Spinal cord (tissue), 10 donors: ENCODE measurements around the gene DES. TPM values are rescaled to one million over a fixed set of nuclear protein-coding genes. Genes with fewer than 3 reads are reported as not detected.
"Not testable (repeated sequence)": the region's sequence is repeated elsewhere in the genome, so short reads cannot be mapped to it uniquely, and the experiment has no call there.

Experiments used
- DNase-seq, 6 donors: peaks; one replicate each; pipeline versions ENCODE4 v3.0.0 to v3.0.0-alpha.2; 2013 to 2015; ENCODE audit warnings: low spot score in 6 of 6, low read depth in 4 of 6
- H3K27ac ChIP-seq: one replicate; pipeline ENCODE4 v1.5.1; 2013; ENCODE audit warnings: low read depth, low read length, control low read depth
- H3K27me3 ChIP-seq: one replicate; pipeline ENCODE4 v1.6.1; 2013; ENCODE audit warnings: low read length; ENCODE audit not compliant: control insufficient read depth, insufficient read depth
- H3K36me3 ChIP-seq: one replicate; pipeline ENCODE4 v1.6.1; 2013; ENCODE audit warnings: low read length; ENCODE audit not compliant: control insufficient read depth, insufficient read depth
- H3K4me1 ChIP-seq: one replicate; pipeline ENCODE4 v1.6.1; 2013; ENCODE audit warnings: low read length; ENCODE audit not compliant: control insufficient read depth, insufficient read depth
- H3K4me3 ChIP-seq: one replicate; pipeline ENCODE4 v1.5.1; 2013; ENCODE audit warnings: low read depth, low read length, control low read depth
- H3K9me3 ChIP-seq: one replicate; pipeline ENCODE4 v1.6.1; 2013; ENCODE audit warnings: low read length; ENCODE audit not compliant: control insufficient read depth, insufficient read depth
- WGBS: methylation state at CpG from one replicate; pipeline ENCODE4 v1.1.5; 2013; ENCODE audit warnings: missing lambda C conversion rate; ENCODE audit not compliant: insufficient coverage; 5-methylcytosine and 5-hydroxymethylcytosine counted together
- polyA plus RNA-seq, 2 donors: library from polyadenylated mRNA; unstranded; fragments of 120-200 nt; gene quantifications; one replicate each; pipeline ENCODE4 v1.2.1, GENCODE V29; 2013; ENCODE audit not compliant: insufficient read length in 2 of 2
- total RNA-seq, 2 donors: library from RNA; depleted of rRNA in 1 of 2; stranded (reverse); fragments of 120-200 nt in 1 of 2; fragments of >200 nt in 1 of 2; gene quantifications; one replicate each; pipeline versions ENCODE4 v1.2.3 to v1.2.4, GENCODE V29; 2013 to 2014
- donor health status: healthy.

Gene DES
- total and polyA plus RNA-seq, 4 donors, result 3.5 to 8.8 (median 5.2) TPM

GRCh38 chr2:219386532-219387280, 31.5 kb upstream of the DES start:
- Histone ChIP-seq H3K4me3 (peak overlapping the region; percentile 82), H3K9me3 (no peaks in the 10 kb centered on the region), H3K4me1 (peaks cover 20% of the 10 kb centered on the region), H3K27ac (peak overlapping the region; percentile 92), H3K36me3 (peaks cover 39% of the 10 kb centered on the region), H3K27me3 (no peaks in the 10 kb centered on the region)
- WGBS, result 23% methylated on average over 13 of the region's 19 CpGs
- no peak for DNase-seq

- DNase-seq, result peak in 5 of 6 donors; percentile 73 to 96 (median 78)
- WGBS, result 0% methylated on average over 47 of the region's 76 CpGs
- Histone ChIP-seq H3K36me3 (peaks cover 31% of the 10 kb centered on the region), H3K9me3 (no peaks in the 10 kb centered on the region), H3K27ac (peak within 1 kb of the TSS; percentile 92), H3K4me3 (peak within 1 kb of the TSS; percentile 82), H3K4me1 (peaks cover 20% of the 10 kb centered on the region), H3K27me3 (no peaks in the 10 kb centered on the region)
Observed at GRCh38 chr2:219387306-219388120, 30.7 kb upstream of the DES start, which contains the start of gene DNPEP. Gene DNPEP, minus strand, starts transcription at chr2:219387912. Its CDS starts 118 bp downstream, at chr2:219387794.

GRCh38 chr2:219388121-219388906, 29.9 kb upstream of the DES start:
- DNase-seq, result peak in 5 of 6 donors; percentile 85 to 99 (median 92)
- H3K4me1 ChIP-seq, result peaks cover 20% of the 10 kb centered on the region
- H3K36me3 ChIP-seq, result peaks cover 24% of the 10 kb centered on the region
- H3K9me3 ChIP-seq, result no peaks in the 10 kb centered on the region
- WGBS, result under 1% methylated on average over 60 of the region's 78 CpGs
- peak overlapping the region; percentile 24 for H3K4me3 ChIP-seq
- peak overlapping the region; percentile 75 for H3K27ac ChIP-seq
- no peaks in the 10 kb centered on the region for H3K27me3 ChIP-seq

- Histone ChIP-seq H3K4me3 (peak overlapping the region; percentile 24), H3K27me3 (no peaks in the 10 kb centered on the region), H3K4me1 (peaks cover 20% of the 10 kb centered on the region), H3K27ac (peak overlapping the region; percentile 75), H3K9me3 (no peaks in the 10 kb centered on the region), H3K36me3 (peaks cover 22% of the 10 kb centered on the region)
- no peak for DNase-seq
- WGBS, result no CpG with 5 or more reads among the region's 6 CpGs
Observed at GRCh38 chr2:219388907-219389156, 29.3 kb upstream of the DES start.

- DNase-seq, result no peak
- Histone ChIP-seq H3K36me3 (no peaks in the 10 kb centered on the region), H3K4me1 (no peaks in the 10 kb centered on the region), H3K27me3 (no peaks in the 10 kb centered on the region), H3K4me3 (no peak overlapping the region), H3K27ac (no peak overlapping the region), H3K9me3 (no peaks in the 10 kb centered on the region)
- 98% methylated on average over 5 of the region's 9 CpGs for WGBS
Observed at GRCh38 chr2:219392754-219393153, 25.4 kb upstream of the DES start.

GRCh38 chr2:219395056-219395455, 23.1 kb upstream of the DES start:
- WGBS, result 92% methylated on average over 8 of the region's 9 CpGs
- H3K4me1 ChIP-seq, H3K36me3 ChIP-seq, H3K9me3 ChIP-seq, DNase-seq, H3K27me3 ChIP-seq, H3K4me3 ChIP-seq, H3K27ac ChIP-seq: not testable (repeated sequence)

GRCh38 chr2:219395609-219396008, 22.6 kb upstream of the DES start:
- WGBS, result 87% methylated on average over 2 of the region's 3 CpGs
- no peak overlapping the region for H3K27ac ChIP-seq
- DNase-seq, result no peak
- H3K36me3 ChIP-seq, result no peaks in the 10 kb centered on the region
- H3K9me3 ChIP-seq, result no peaks in the 10 kb centered on the region
- no peak overlapping the region for H3K4me3 ChIP-seq
- no peaks in the 10 kb centered on the region for H3K27me3 ChIP-seq
- no peaks in the 10 kb centered on the region for H3K4me1 ChIP-seq

- no peak for DNase-seq
- Histone ChIP-seq H3K4me1 (no peaks in the 10 kb centered on the region), H3K36me3 (no peaks in the 10 kb centered on the region), H3K27ac (no peak overlapping the region), H3K27me3 (no peaks in the 10 kb centered on the region), H3K9me3 (no peaks in the 10 kb centered on the region), H3K4me3 (no peak overlapping the region)
- WGBS, result 37% methylated on average over 4 of the region's 6 CpGs
Observed at GRCh38 chr2:219396863-219397457, 21.2 kb upstream of the DES start.

GRCh38 chr2:219398721-219399363, 19.3 kb upstream of the DES start:
- DNase-seq, result no peak
- Histone ChIP-seq H3K27me3 (no peaks in the 10 kb centered on the region), H3K36me3 (no peaks in the 10 kb centered on the region), H3K4me3 (no peak overlapping the region), H3K9me3 (no peaks in the 10 kb centered on the region), H3K27ac (no peak overlapping the region), H3K4me1 (no peaks in the 10 kb centered on the region)
- WGBS, result 92% methylated on average over 2 of the region's 5 CpGs
